Neural progenitor cell (in vitro differentiated cells): ENCODE measurements around the gene ERMAP. TPM values are rescaled to one million over a fixed set of nuclear protein-coding genes. Genes with fewer than 3 reads are reported as not detected.
A peak's percentile ranks its signal among the peaks of the same experiment; 100 is the strongest.

ENCODE experiments used
- DNase-seq: peaks from one replicate; pipeline ENCODE4 v3.0.0-alpha.2; 2016; ENCODE audit warnings: low spot score
- H2AFZ ChIP-seq: fragments of 200-600 bp; sonication (generic); replicated peaks from 2 replicates; pipeline ENCODE4 v1.6.1; 2016; ENCODE audit warnings: antibody characterized with exemption
- H3F3A ChIP-seq: fragments of 200-600 bp; sonication (generic); 2 replicates; pipeline ENCODE4 v1.6.1; 2016; ENCODE audit warnings: antibody characterized with exemption, low read depth
- H3K27ac ChIP-seq: fragments of 200-600 bp; sonication (generic); 2 replicates; pipeline ENCODE4 v1.5.1; 2016; ENCODE audit warnings: mild to moderate bottlenecking
- H3K27me3 ChIP-seq: fragments of 200-600 bp; sonication (generic); 2 replicates; pipeline ENCODE4 v1.6.1; 2016; ENCODE audit warnings: mild to moderate bottlenecking, moderate library complexity
- H3K36me3 ChIP-seq: fragments of 200-600 bp; sonication (generic); 2 replicates; pipeline ENCODE4 v1.5.1; 2016
- H3K4me1 ChIP-seq: fragments of 200-600 bp; sonication (generic); 2 replicates; pipeline ENCODE4 v1.6.1; 2016; ENCODE audit warnings: mixed run types
- H3K4me2 ChIP-seq: fragments of 200-600 bp; sonication (generic); 2 replicates; pipeline ENCODE4 v1.6.1; 2016
- H3K4me3 ChIP-seq: fragments of 200-600 bp; sonication (generic); 2 replicates; pipeline ENCODE4 v1.5.1; 2016
- H3K79me2 ChIP-seq: fragments of 200-600 bp; sonication (generic); 2 replicates; pipeline ENCODE4 v1.6.1; 2016; ENCODE audit warnings: low read depth
- H3K9ac ChIP-seq: fragments of 200-600 bp; sonication (generic); 2 replicates; pipeline ENCODE4 v1.6.1; 2016
- H3K9me3 ChIP-seq: fragments of 200-600 bp; sonication (generic); 2 replicates; pipeline ENCODE4 v1.5.1; 2016; ENCODE audit warnings: low read depth
- H4K20me1 ChIP-seq: fragments of 200-600 bp; sonication (generic); 2 replicates; pipeline ENCODE4 v1.6.1; 2016; ENCODE audit warnings: low read depth
- H3K27ac Mint-ChIP-seq: 3 replicates; pipeline ENCODE4 v1.8.0; 2021; ENCODE audit warnings: mixed read lengths
- H3K27me3 Mint-ChIP-seq: 2 replicates; pipeline ENCODE4 v1.8.0; 2022; ENCODE audit warnings: low read depth, mild to moderate bottlenecking, inconsistent platforms, moderate library complexity, mixed read lengths; ENCODE audit not compliant: insufficient read depth
- H3K36me3 Mint-ChIP-seq: 3 replicates; pipeline ENCODE4 v1.8.0; 2021; ENCODE audit warnings: mixed read lengths
- H3K4me1 Mint-ChIP-seq: 3 replicates; pipeline ENCODE4 v1.8.0; 2021; ENCODE audit warnings: mixed read lengths
- H3K4me3 Mint-ChIP-seq: 3 replicates; pipeline ENCODE4 v1.8.0; 2021; ENCODE audit warnings: mild to moderate bottlenecking, moderate library complexity, mixed read lengths
- H3K9me3 Mint-ChIP-seq: 3 replicates; pipeline ENCODE4 v1.8.0; 2020; ENCODE audit warnings: mixed read lengths
- EZH2 ChIP-seq: fragments of 200-600 bp; sonication (generic); IDR thresholded peaks from 2 replicates; pipeline ENCODE4 v1.6.1; 2017; ENCODE audit warnings: antibody characterized with exemption, mild to moderate bottlenecking, moderate library complexity
- EZH2phosphoT487 ChIP-seq: fragments of 200-600 bp; sonication (generic); IDR thresholded peaks from 2 replicates; pipeline ENCODE4 v1.6.1; 2017; ENCODE audit warnings: antibody characterized with exemption
- total RNA-seq: library from RNA; depleted of rRNA; stranded (reverse); fragments of >200 nt; gene quantifications from 2 replicates; pipeline ENCODE4 v1.2.3, GENCODE V29; 2015; ENCODE audit warnings: low replicate concordance
- TF ChIP-seq, protein P1 (sequence below): fragments of 200-600 bp; sonication (generic); IDR thresholded peaks from 2 replicates; pipeline ENCODE4 v1.5.1; 2017; ENCODE audit warnings: antibody characterized with exemption, mild to moderate bottlenecking

The ERMAP gene
- total RNA-seq, 1 donor from 2014 or later = 2.2 TPM

GRCh38 chr1:42780176-42780575 is 36.7 kb upstream of the ERMAP start:
- H3K4me3 Mint-ChIP-seq = no peak overlapping the region
- no peaks in the 10 kb centered on the region for H3K27me3 Mint-ChIP-seq
- peaks cover 36% of the 10 kb centered on the region for H3K36me3 Mint-ChIP-seq

GRCh38 chr1:42783092-42783491 is 33.8 kb upstream of the ERMAP start:
- H3K36me3 ChIP-seq = no peaks in the 10 kb centered on the region
- Mint-ChIP-seq H3K4me1 (no peaks in the 10 kb centered on the region), H3K36me3 (peaks cover 30% of the 10 kb centered on the region), H3K27me3 (peaks cover 4% of the 10 kb centered on the region), H3K9me3 (no peaks in the 10 kb centered on the region), H3K4me3 (no peak overlapping the region), H3K27ac (no peak overlapping the region)
- H3K27me3 ChIP-seq = no peaks in the 10 kb centered on the region
- no peaks in the 10 kb centered on the region for H4K20me1 ChIP-seq
- H3K4me2 ChIP-seq = no peak overlapping the region
- H3K9me3 ChIP-seq = no peaks in the 10 kb centered on the region
- H3K79me2 ChIP-seq = no peaks in the 10 kb centered on the region
- no peaks in the 10 kb centered on the region for H3K4me1 ChIP-seq
- H3F3A ChIP-seq = no peaks in the 10 kb centered on the region
- no peak for DNase-seq
- no peak for TF ChIP-seq EZH2phosphoT487
- no peak overlapping the region for H3K27ac ChIP-seq
- H3K9ac ChIP-seq = no peak overlapping the region
- H2AFZ ChIP-seq = no peak overlapping the region
- H3K4me3 ChIP-seq = no peak overlapping the region

More at GRCh38 chr1:42780176-42780575, 36.7 kb upstream of the ERMAP start:
- H3K79me2 ChIP-seq = no peaks in the 10 kb centered on the region
- no peaks in the 10 kb centered on the region for H3K4me1 Mint-ChIP-seq
- H3K9me3 ChIP-seq = no peaks in the 10 kb centered on the region
- H2AFZ ChIP-seq = no peak overlapping the region
- no peaks in the 10 kb centered on the region for H3K4me1 ChIP-seq
- no peak overlapping the region for H3K4me2 ChIP-seq
- TF ChIP-seq, protein P1, sequence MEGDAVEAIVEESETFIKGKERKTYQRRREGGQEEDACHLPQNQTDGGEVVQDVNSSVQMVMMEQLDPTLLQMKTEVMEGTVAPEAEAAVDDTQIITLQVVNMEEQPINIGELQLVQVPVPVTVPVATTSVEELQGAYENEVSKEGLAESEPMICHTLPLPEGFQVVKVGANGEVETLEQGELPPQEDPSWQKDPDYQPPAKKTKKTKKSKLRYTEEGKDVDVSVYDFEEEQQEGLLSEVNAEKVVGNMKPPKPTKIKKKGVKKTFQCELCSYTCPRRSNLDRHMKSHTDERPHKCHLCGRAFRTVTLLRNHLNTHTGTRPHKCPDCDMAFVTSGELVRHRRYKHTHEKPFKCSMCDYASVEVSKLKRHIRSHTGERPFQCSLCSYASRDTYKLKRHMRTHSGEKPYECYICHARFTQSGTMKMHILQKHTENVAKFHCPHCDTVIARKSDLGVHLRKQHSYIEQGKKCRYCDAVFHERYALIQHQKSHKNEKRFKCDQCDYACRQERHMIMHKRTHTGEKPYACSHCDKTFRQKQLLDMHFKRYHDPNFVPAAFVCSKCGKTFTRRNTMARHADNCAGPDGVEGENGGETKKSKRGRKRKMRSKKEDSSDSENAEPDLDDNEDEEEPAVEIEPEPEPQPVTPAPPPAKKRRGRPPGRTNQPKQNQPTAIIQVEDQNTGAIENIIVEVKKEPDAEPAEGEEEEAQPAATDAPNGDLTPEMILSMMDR = no peak
- no peak for TF ChIP-seq EZH2
- TF ChIP-seq EZH2phosphoT487 = no peak
- no peak overlapping the region for H3K27ac Mint-ChIP-seq
- no peaks in the 10 kb centered on the region for H3K9me3 Mint-ChIP-seq
- DNase-seq = no peak
- no peak overlapping the region for H3K27ac ChIP-seq
- H4K20me1 ChIP-seq = peaks cover 6% of the 10 kb centered on the region
- peaks cover 4% of the 10 kb centered on the region for H3F3A ChIP-seq
- no peaks in the 10 kb centered on the region for H3K27me3 ChIP-seq
- no peak overlapping the region for H3K9ac ChIP-seq
- no peaks in the 10 kb centered on the region for H3K36me3 ChIP-seq
- no peak overlapping the region for H3K4me3 ChIP-seq

DNA sequence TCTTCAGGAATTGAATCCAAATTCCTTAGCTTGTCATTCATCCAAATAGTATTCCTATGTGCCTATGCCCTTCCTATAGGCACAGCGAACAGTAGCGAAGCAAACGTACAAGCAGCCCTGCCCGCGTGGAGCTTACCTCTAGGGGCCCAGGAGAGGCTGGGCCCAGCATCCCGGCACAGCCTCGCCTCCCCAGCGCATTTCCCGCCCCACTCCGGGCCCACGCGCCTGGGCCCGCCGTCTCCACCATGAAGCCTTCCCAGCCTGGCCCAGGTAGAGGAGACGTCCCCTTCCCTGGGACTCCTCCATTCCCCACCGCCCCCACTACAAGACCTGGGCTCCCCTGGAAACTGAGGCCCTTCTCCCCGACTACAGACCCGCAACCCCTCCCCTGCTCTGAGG is 32.4 kb upstream of the ERMAP start:
- no peaks in the 10 kb centered on the region for H3F3A ChIP-seq
- no peak for TF ChIP-seq EZH2phosphoT487
- no peak for TF ChIP-seq EZH2
- TF ChIP-seq, protein P1 = no peak
- H3K4me3 ChIP-seq = no peak overlapping the region
- Mint-ChIP-seq H3K36me3 (peaks cover 22% of the 10 kb centered on the region), H3K4me3 (no peak overlapping the region), H3K9me3 (no peaks in the 10 kb centered on the region), H3K27ac (no peak overlapping the region), H3K27me3 (peaks cover 4% of the 10 kb centered on the region), H3K4me1 (no peaks in the 10 kb centered on the region)
- no peaks in the 10 kb centered on the region for H3K79me2 ChIP-seq
- H3K36me3 ChIP-seq = no peaks in the 10 kb centered on the region
- H3K4me2 ChIP-seq = no peak overlapping the region
- H3K9ac ChIP-seq = no peak overlapping the region
- H3K9me3 ChIP-seq = no peaks in the 10 kb centered on the region
- no peak overlapping the region for H3K27ac ChIP-seq
- no peak for DNase-seq
- no peak overlapping the region for H2AFZ ChIP-seq
- no peaks in the 10 kb centered on the region for H3K4me1 ChIP-seq
- no peaks in the 10 kb centered on the region for H4K20me1 ChIP-seq
- no peaks in the 10 kb centered on the region for H3K27me3 ChIP-seq

GRCh38 chr1:42784946-42785693 is 31.8 kb upstream of the ERMAP start, which contains the start of gene TMEM269:
TMEM269 (plus strand) TSS chr1:42784991; CDS start chr1:42789894, 4,903 bp downstream.
- Mint-ChIP-seq H3K4me3 (no peak within 1 kb of the TSS), H3K4me1 (no peaks in the 10 kb centered on the region), H3K36me3 (peaks cover 18% of the 10 kb centered on the region), H3K9me3 (no peaks in the 10 kb centered on the region), H3K27me3 (peaks cover 4% of the 10 kb centered on the region), H3K27ac (peak within 1 kb of the TSS; percentile 20)
- Histone ChIP-seq H3K4me3 (no peak within 1 kb of the TSS), H3K36me3 (no peaks in the 10 kb centered on the region), H2AFZ (no peak within 1 kb of the TSS), H3K27ac (no peak within 1 kb of the TSS), H4K20me1 (no peaks in the 10 kb centered on the region), H3K9ac (no peak within 1 kb of the TSS), H3F3A (no peaks in the 10 kb centered on the region), H3K9me3 (no peaks in the 10 kb centered on the region), H3K79me2 (no peaks in the 10 kb centered on the region), H3K4me2 (no peak within 1 kb of the TSS), H3K27me3 (no peaks in the 10 kb centered on the region), H3K4me1 (no peaks in the 10 kb centered on the region)
- no peak for TF ChIP-seq EZH2phosphoT487
- no peak for TF ChIP-seq EZH2
- TF ChIP-seq, protein P1 = no peak
- DNase-seq = no peak
